ENCODE results near the gene KRTAP12-2.
"Not testable (repeated sequence)": the region's sequence is repeated elsewhere in the genome, so short reads cannot be mapped to it uniquely, and the experiment has no call there.

Gene KRTAP12-2

DNA sequence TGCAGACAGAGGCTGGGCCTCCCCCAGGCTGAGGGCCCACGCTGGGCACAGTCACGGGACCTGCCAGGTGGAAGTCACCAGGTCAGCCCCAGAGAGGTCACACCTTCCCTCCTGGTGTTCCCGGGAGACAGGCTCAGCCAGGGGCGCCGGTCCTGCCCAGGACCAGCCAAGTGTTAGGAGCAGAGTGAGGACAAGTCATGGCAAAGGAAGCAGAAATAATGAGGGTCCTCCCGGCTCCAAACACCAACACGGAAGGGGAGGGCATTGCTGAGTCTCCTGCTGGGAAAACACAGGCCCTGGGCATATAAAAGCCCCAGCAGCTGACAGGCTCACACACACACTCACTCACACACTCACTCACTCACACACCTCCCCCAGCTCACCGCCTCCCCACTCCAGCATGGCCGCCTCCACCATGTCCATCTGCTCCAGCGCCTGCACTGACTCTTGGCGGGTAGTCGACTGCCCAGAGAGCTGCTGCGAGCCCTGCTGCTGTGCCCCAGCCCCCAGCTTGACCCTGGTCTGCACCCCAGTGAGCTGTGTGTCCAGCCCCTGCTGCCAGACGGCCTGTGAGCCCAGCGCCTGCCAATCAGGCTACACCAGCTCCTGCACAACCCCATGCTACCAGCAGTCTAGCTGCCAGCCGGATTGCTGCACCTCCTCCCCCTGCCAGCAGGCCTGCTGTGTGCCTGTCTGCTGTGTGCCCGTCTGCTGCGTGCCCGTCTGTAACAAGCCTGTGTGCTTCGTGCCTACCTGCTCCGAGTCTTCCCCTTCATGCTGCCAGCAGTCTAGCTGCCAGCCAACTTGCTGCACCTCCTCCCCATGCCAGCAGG is 29.5 kb downstream of the KRTAP12-2 start, which contains the start of gene KRTAP10-10:
TSS of gene KRTAP10-10 (plus strand) at position 339 of the 833 bp plus-strand sequence. CDS start at position 401, 62 bp downstream.
- TF ChIP-seq, protein P1, sequence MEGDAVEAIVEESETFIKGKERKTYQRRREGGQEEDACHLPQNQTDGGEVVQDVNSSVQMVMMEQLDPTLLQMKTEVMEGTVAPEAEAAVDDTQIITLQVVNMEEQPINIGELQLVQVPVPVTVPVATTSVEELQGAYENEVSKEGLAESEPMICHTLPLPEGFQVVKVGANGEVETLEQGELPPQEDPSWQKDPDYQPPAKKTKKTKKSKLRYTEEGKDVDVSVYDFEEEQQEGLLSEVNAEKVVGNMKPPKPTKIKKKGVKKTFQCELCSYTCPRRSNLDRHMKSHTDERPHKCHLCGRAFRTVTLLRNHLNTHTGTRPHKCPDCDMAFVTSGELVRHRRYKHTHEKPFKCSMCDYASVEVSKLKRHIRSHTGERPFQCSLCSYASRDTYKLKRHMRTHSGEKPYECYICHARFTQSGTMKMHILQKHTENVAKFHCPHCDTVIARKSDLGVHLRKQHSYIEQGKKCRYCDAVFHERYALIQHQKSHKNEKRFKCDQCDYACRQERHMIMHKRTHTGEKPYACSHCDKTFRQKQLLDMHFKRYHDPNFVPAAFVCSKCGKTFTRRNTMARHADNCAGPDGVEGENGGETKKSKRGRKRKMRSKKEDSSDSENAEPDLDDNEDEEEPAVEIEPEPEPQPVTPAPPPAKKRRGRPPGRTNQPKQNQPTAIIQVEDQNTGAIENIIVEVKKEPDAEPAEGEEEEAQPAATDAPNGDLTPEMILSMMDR (IDR thresholded peaks at IDR 0.05; ENCODE audit: low read depth, low read length, missing control alignments) = no peak
- H3K4me3 ChIP-seq (replicated peaks; ENCODE audit: low read depth, low read length) = no peak within 1 kb of the TSS
- DNase-seq (ENCODE audit: extremely low read depth, low read depth) = no peak

DNA sequence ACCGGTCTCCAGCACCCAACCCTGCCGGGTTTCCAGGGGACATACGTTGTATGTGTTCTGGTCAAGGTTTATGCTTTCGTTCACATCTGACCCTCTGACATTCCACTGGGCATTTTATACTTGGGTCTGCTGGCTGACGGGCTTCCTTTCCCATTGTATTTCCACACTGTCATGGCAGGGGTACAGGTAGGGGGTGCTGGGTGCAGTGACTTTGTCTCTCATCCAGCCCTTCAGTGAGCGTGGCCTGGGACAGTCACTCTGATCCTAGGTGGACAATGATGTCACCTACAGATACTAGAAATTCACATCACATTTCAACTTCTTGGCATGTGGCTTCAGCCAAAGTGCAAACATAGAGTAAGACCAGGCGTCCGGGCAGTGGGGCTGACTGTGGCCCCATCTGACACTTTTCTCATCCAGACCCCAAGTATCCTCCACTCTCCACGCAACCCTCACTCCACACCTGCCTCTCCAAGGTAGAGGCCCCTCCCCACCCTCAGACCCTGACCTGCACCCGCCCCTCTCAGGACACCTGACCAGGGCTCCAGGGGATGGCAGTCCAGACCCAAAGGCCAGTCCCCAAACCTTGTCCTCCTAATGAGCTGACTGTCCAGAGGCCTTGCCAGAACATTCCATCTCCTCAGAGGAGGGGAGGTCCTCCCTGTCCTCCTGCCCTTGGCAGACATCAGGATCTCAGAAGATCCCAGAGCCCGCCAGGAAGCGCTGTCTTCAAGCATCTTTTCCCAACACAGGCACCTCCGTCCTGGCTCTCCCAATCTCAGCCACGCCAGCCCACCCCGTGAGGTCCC is 30.3 kb downstream of the KRTAP12-2 start:
- TF ChIP-seq, protein P1 (IDR thresholded peaks at IDR 0.05; ENCODE audit: low read depth, low read length, missing control alignments) = no peak
- no peak for DNase-seq (ENCODE audit: extremely low read depth, low read depth)
- H3K4me3 ChIP-seq (replicated peaks; ENCODE audit: low read depth, low read length) = no peak overlapping the region

DNA sequence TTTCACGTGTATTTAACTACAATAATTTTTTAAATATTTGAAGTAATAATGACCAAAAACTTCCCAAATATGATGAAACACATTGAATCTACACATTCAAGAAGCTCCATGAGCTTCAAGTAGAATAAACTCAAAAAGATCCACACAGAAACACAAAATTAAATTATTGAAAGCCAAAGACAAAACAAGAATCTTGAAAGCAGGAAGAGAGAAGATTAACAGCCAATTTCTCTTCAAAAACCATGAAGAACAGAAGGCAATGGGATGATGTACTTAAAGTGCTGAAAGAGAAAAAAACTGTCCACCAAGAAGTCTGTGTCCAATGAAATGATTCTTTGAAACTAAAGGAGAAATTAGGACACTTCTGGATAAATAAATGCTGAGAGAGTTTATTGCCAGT is 34.7 kb downstream of the KRTAP12-2 start:
- no peak for DNase-seq (ENCODE audit: extremely low read depth, low read depth)

DNA sequence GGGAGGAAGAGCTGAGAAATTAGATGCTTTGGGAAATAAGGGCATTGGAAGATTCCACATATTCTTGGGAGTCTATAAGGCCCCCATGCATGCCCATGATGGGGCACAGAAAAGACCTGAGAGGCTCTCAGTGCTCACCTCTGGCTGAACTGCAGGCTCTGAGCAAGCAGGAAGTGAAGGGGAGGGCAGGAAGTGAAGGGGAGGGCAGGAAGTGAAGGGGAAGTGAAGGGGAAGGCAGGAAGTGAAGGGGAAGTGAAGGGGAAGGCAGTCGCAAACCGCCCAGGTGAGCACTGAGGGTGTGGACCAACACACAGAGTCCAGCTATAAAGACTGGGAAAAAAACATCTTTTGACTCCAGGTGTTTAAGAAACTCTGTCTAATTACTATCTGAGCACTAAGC is 36.3 kb downstream of the KRTAP12-2 start:
- DNase-seq (ENCODE audit: extremely low read depth, low read depth) = no peak
- TF ChIP-seq, protein P1 (IDR thresholded peaks at IDR 0.05; ENCODE audit: low read depth, low read length, missing control alignments) = no peak

More for the DNA sequence above, 34.7 kb downstream of the KRTAP12-2 start:
- no peak overlapping the region for H3K4me3 ChIP-seq (replicated peaks; ENCODE audit: low read depth, low read length)
- TF ChIP-seq, protein P1 (IDR thresholded peaks at IDR 0.05; ENCODE audit: low read depth, low read length, missing control alignments) = no peak

DNA sequence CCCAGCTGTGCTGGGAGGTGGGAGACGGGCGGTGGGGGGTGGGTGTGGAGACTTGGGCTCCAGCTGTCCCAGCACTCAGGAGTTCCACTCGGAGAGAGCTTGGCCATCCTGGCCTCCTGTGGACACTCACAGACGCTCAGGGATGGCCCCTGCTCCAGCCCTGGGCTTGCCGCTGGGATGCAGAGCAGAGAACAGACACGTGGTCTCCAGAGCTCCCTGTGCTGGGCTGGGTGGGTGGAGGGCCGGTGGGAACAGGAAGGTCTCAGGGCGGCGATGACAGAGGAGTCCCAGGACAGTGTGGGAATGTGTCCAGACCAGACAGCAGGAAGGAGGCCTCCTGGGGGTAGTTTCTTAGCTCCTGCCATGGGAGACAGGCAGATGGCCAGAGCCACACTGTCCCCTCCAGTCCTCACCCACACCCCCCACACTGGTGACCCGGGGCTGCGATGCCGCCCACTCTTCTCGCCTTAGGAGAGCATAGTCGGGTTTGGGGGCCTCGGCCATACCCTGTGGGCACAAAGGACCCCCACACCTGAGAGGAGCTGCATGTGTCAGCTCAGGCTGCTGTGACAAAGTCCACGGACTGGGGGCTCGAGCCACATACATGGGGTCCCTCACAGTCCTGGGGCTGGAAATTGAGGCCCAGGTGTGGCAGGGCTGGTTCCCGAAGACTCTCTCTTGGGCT is 37.9 kb downstream of the KRTAP12-2 start:
- no peak for DNase-seq (ENCODE audit: extremely low read depth, low read depth)
- TF ChIP-seq, protein P1 (IDR thresholded peaks at IDR 0.05; ENCODE audit: low read depth, low read length, missing control alignments) = no peak
- H3K4me3 ChIP-seq (replicated peaks; ENCODE audit: low read depth, low read length) = no peak overlapping the region

More for the DNA sequence above, 36.3 kb downstream of the KRTAP12-2 start:
- no peak overlapping the region for H3K4me3 ChIP-seq (replicated peaks; ENCODE audit: low read depth, low read length)

DNA sequence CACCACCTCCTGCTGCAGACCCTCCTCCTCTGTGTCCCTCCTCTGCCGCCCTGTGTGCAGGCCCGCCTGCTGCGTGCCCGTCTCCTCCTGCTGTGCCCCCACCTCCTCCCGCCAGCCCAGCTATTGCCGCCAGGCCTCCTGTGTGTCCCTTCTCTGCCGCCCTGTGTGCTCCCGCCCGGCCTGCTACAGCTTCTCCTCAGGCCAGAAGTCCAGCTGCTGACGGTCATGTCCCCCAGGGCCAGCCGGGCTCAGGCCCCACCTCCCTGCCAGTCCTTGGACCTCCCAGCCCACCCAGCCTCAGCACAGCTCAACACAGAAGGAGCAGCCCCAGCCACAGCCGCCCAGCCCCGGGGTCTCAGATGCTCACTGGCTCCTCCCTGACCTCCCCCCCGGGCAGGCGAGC is 38.9 kb downstream of the KRTAP12-2 start:
- DNase-seq (ENCODE audit: extremely low read depth, low read depth); H3K4me3 ChIP-seq (replicated peaks; ENCODE audit: low read depth, low read length): not testable (repeated sequence)

DNA sequence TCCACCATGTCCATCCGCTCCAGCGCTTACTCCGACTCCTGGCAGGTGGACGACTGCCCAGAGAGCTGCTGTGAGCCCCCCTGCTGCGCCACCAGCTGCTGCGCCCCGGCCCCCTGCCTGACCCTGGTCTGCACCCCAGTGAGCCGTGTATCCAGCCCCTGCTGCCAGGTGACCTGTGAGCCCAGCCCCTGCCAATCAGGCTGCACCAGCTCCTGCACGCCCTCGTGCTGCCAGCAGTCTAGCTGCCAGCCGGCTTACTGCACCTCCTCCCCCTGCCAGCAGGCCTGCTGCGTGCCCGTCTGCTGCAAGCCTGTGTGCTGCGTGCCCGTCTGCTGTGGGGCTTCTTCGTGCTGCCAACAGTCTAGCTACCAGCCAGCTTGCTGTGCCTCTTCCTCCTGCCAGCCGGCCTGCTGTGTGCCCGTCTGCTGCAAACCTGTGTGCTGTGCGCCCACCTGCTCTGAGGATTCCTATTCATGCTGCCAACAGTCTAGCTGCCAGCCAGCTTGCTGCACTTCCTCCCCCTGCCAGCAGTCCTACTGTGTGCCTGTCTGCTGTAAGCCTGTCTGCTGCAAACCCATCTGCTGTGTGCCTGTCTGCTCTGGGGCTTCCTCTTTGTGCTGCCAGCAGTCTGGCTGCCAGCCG is 39.4 kb downstream of the KRTAP12-2 start:
- not testable (repeated sequence) for H3K4me3 ChIP-seq (replicated peaks; ENCODE audit: low read depth, low read length)

More for the DNA sequence above, 39.4 kb downstream of the KRTAP12-2 start:
- DNase-seq (ENCODE audit: extremely low read depth, low read depth) = not testable (repeated sequence)

All from HFF-Myc (cell line).